WTC11 (cell line): ENCODE measurements around the gene HECTD4.

Experiments
- CBFB ChIP-seq: sonication (generic); formaldehyde crosslinking; IDR thresholded peaks from 2 replicates; pipeline ENCODE4 v1.8.1; 2022; ENCODE audit warnings: mild to moderate bottlenecking, low read depth, missing genetic modification reagents
- CREM ChIP-seq: sonication (generic); formaldehyde crosslinking; IDR thresholded peaks from 2 replicates; pipeline ENCODE4 v1.8.1; 2022; ENCODE audit warnings: mild to moderate bottlenecking, missing genetic modification reagents, moderate library complexity
- ETV6 ChIP-seq: sonication (generic); formaldehyde crosslinking; IDR thresholded peaks from 2 replicates; pipeline ENCODE4 v1.8.1; 2022; ENCODE audit warnings: mild to moderate bottlenecking, missing genetic modification reagents
- NR3C1 ChIP-seq: sonication (generic); formaldehyde crosslinking; conservative IDR thresholded peaks from 2 replicates; pipeline ENCODE4 v1.8.1; 2023; ENCODE audit warnings: low read depth, mild to moderate bottlenecking, missing genetic modification reagents
- TCF7 ChIP-seq: sonication (generic); formaldehyde crosslinking; IDR thresholded peaks from 2 replicates; pipeline ENCODE4 v1.8.0; 2022; ENCODE audit warnings: mild to moderate bottlenecking, low read depth, missing genetic modification reagents, moderate library complexity
- TEAD4 ChIP-seq: sonication (generic); formaldehyde crosslinking; IDR thresholded peaks from 2 replicates; pipeline ENCODE4 v1.8.0; 2022; ENCODE audit warnings: mild to moderate bottlenecking, missing genetic modification reagents
- TF ChIP-seq, protein P1 (sequence below): fragments of 200-600 bp; IDR thresholded peaks from 2 replicates; pipeline ENCODE4 v1.8.0; 2022; ENCODE audit warnings: antibody characterized with exemption
- TF ChIP-seq, protein P2 (sequence below): sonication (generic); formaldehyde crosslinking; IDR thresholded peaks from 2 replicates; pipeline ENCODE4 v1.8.1; 2023; ENCODE audit warnings: mild to moderate bottlenecking, missing genetic modification reagents, moderate library complexity
- TF ChIP-seq, protein P3 (sequence below): sonication (generic); formaldehyde crosslinking; IDR thresholded peaks from 2 replicates; pipeline ENCODE4 v1.8.0; 2022; ENCODE audit warnings: mild to moderate bottlenecking, missing genetic modification reagents

DNA sequence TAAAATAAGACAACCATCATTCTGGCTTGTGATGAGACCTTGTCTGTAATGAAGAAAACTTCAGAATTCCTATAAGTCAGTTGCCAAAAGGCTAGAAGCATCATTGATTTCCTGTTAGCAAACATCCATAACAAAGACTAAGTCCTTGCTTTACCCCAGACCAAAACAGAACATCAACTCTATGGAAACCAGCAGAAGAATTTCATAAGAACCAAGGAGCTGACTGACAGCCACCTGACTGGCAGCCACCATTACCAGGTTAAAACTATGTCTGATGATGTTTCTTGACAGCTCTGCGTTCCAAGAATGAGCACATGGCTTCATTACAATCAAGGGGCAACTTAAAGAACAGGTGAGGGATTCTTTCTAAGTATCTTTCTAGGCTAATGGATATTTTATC, 29.3 kb downstream of the HECTD4 start:
- TF ChIP-seq, protein P1, sequence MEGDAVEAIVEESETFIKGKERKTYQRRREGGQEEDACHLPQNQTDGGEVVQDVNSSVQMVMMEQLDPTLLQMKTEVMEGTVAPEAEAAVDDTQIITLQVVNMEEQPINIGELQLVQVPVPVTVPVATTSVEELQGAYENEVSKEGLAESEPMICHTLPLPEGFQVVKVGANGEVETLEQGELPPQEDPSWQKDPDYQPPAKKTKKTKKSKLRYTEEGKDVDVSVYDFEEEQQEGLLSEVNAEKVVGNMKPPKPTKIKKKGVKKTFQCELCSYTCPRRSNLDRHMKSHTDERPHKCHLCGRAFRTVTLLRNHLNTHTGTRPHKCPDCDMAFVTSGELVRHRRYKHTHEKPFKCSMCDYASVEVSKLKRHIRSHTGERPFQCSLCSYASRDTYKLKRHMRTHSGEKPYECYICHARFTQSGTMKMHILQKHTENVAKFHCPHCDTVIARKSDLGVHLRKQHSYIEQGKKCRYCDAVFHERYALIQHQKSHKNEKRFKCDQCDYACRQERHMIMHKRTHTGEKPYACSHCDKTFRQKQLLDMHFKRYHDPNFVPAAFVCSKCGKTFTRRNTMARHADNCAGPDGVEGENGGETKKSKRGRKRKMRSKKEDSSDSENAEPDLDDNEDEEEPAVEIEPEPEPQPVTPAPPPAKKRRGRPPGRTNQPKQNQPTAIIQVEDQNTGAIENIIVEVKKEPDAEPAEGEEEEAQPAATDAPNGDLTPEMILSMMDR = no peak
- TF ChIP-seq, protein P2, sequence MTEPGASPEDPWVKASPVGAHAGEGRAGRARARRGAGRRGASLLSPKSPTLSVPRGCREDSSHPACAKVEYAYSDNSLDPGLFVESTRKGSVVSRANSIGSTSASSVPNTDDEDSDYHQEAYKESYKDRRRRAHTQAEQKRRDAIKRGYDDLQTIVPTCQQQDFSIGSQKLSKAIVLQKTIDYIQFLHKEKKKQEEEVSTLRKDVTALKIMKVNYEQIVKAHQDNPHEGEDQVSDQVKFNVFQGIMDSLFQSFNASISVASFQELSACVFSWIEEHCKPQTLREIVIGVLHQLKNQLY (CRISPR knock-in tag) = no peak
- TF ChIP-seq TEAD4 (no peak), CREM (CRISPR knock-in tag) (no peak), CBFB (CRISPR knock-in tag) (no peak), NR3C1 (no peak), TCF7 (CRISPR knock-in tag) (no peak), ETV6 (CRISPR knock-in tag) (no peak)
- TF ChIP-seq, protein P3, sequence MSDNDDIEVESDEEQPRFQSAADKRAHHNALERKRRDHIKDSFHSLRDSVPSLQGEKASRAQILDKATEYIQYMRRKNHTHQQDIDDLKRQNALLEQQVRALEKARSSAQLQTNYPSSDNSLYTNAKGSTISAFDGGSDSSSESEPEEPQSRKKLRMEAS (CRISPR knock-in tag) = no peak
